SK-N-SH treated with all-trans-retinoic acid at 6 μM for 48 hours (cell line): ENCODE data around the gene IFT122.

Source experiments
- ATAC-seq: fragments of 200-7000 bp; cut with Tn5 transposase; 3 replicates; pipeline ENCODE4 v1.9.1; 2020; ENCODE audit warnings: mild to moderate bottlenecking, moderate library complexity
- BACH2 ChIP-seq: fragments of 250-450 bp; sonication (Bioruptor Pico); IDR thresholded peaks from 2 replicates; pipeline ENCODE4 v1.9.0; 2021; ENCODE audit warnings: mild to moderate bottlenecking, borderline replicate concordance
- CSDC2 ChIP-seq: fragments of 250-450 bp; sonication (Bioruptor Pico); IDR thresholded peaks from 2 replicates; pipeline ENCODE4 v1.5.0; 2020; ENCODE audit warnings: mild to moderate bottlenecking, moderate library complexity
- ESRRG ChIP-seq: fragments of 250-450 bp; sonication (Bioruptor Pico); IDR thresholded peaks from 2 replicates; pipeline ENCODE4 v1.6.1; 2021; ENCODE audit warnings: mild to moderate bottlenecking
- GLIS3 ChIP-seq: fragments of 250-450 bp; sonication (Bioruptor Pico); IDR thresholded peaks from 2 replicates; pipeline ENCODE4 v1.5.0; 2020; ENCODE audit warnings: mild to moderate bottlenecking, moderate library complexity
- ISL1 ChIP-seq: fragments of 250-450 bp; sonication (Bioruptor Pico); IDR thresholded peaks from 2 replicates; pipeline ENCODE4 v2.1.2; 2022; ENCODE audit warnings: mild to moderate bottlenecking, moderate library complexity
- OSR1 ChIP-seq: fragments of 250-450 bp; sonication (Bioruptor Pico); IDR thresholded peaks from 2 replicates; pipeline ENCODE4 v1.8.0; 2022; ENCODE audit warnings: moderate library complexity, mild to moderate bottlenecking, inconsistent platforms
- PPARA ChIP-seq: fragments of 250-450 bp; sonication (Bioruptor Pico); IDR thresholded peaks from 2 replicates; pipeline ENCODE4 v1.5.0; 2020; ENCODE audit warnings: mild to moderate bottlenecking, borderline replicate concordance
- RARB ChIP-seq: fragments of 250-450 bp; sonication (Bioruptor Pico); IDR thresholded peaks from 2 replicates; pipeline ENCODE4 v1.8.0; 2021; ENCODE audit warnings: mild to moderate bottlenecking, moderate library complexity
- SNAI2 ChIP-seq: fragments of 250-450 bp; sonication (Bioruptor Pico); IDR thresholded peaks from 2 replicates; pipeline ENCODE4 v1.5.0; 2020; ENCODE audit warnings: mild to moderate bottlenecking, moderate library complexity
- TCF4 ChIP-seq: fragments of 250-450 bp; sonication (Bioruptor Pico); IDR thresholded peaks from 2 replicates; pipeline ENCODE4 v1.8.0; 2021; ENCODE audit warnings: mild to moderate bottlenecking, moderate library complexity, borderline replicate concordance
- TOX ChIP-seq: fragments of 250-450 bp; sonication (Bioruptor Pico); IDR thresholded peaks from 2 replicates; pipeline ENCODE4 v1.8.0; 2021; ENCODE audit warnings: mild to moderate bottlenecking, moderate library complexity, borderline replicate concordance
- TSHZ2 ChIP-seq: fragments of 250-450 bp; sonication (Bioruptor Pico); IDR thresholded peaks from 2 replicates; pipeline ENCODE4 v1.5.0; 2020; ENCODE audit warnings: mild to moderate bottlenecking, moderate library complexity
- ZC3H10 ChIP-seq: fragments of 250-450 bp; sonication (Bioruptor Pico); IDR thresholded peaks from 2 replicates; pipeline ENCODE4 v1.5.1; 2021; ENCODE audit warnings: mild to moderate bottlenecking, moderate library complexity
- ZFP30 ChIP-seq: fragments of 450-650 bp; formaldehyde crosslinking; IDR thresholded peaks from 2 replicates; pipeline ENCODE4 v1.5.0; 2022; ENCODE audit warnings: mild to moderate bottlenecking, moderate library complexity
- ZNF565 ChIP-seq: fragments of 450-650 bp; formaldehyde crosslinking; conservative IDR thresholded peaks from 2 replicates; pipeline ENCODE4 v1.5.0; 2020; ENCODE audit warnings: low read depth, mild to moderate bottlenecking, moderate library complexity
- ZNF70 ChIP-seq: fragments of 450-650 bp; formaldehyde crosslinking; IDR thresholded peaks from 2 replicates; pipeline ENCODE4 v1.5.0; 2020; ENCODE audit warnings: mild to moderate bottlenecking, moderate library complexity
- TF ChIP-seq, protein P1 (sequence below): fragments of 250-450 bp; sonication (Bioruptor Pico); IDR thresholded peaks from 2 replicates; pipeline ENCODE4 v1.8.0; 2020; ENCODE audit warnings: mild to moderate bottlenecking, moderate library complexity, borderline replicate concordance
- TF ChIP-seq, protein P2 (sequence below): fragments of 250-450 bp; sonication (Bioruptor Pico); IDR thresholded peaks from 2 replicates; pipeline ENCODE4 v1.8.0; 2021; ENCODE audit warnings: low read depth, mild to moderate bottlenecking, moderate library complexity, borderline replicate concordance
- TF ChIP-seq, protein P3 (sequence below): fragments of 250-450 bp; sonication (Bioruptor Pico); IDR thresholded peaks from 2 replicates; pipeline ENCODE4 v1.5.1; 2021; ENCODE audit warnings: mild to moderate bottlenecking, moderate library complexity
- TF ChIP-seq, protein P4 (sequence below): fragments of 250-450 bp; sonication (Bioruptor Pico); IDR thresholded peaks from 2 replicates; pipeline ENCODE4 v1.5.1; 2020; ENCODE audit warnings: low read depth, mild to moderate bottlenecking, moderate library complexity

IFT122 gene

DNA sequence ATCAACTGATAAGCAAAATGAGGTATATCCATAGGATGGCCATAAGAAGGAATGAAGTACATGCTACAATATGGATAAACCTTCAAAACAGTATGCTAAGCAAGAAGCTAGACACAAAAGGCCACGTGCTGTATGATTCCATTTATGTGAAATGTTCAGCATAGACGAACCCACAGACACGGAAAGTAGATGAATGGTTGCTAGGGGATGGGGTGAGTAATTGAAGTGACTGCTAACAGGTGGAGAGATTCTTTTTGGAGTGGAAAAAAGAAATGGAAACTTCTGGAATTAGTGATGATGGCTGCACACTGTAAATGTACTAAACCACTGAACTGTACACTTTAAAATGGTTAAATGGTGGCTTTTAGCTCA is 11.0 kb upstream of the IFT122 start:
- ATAC-seq: no peak
- TF ChIP-seq, protein P1, sequence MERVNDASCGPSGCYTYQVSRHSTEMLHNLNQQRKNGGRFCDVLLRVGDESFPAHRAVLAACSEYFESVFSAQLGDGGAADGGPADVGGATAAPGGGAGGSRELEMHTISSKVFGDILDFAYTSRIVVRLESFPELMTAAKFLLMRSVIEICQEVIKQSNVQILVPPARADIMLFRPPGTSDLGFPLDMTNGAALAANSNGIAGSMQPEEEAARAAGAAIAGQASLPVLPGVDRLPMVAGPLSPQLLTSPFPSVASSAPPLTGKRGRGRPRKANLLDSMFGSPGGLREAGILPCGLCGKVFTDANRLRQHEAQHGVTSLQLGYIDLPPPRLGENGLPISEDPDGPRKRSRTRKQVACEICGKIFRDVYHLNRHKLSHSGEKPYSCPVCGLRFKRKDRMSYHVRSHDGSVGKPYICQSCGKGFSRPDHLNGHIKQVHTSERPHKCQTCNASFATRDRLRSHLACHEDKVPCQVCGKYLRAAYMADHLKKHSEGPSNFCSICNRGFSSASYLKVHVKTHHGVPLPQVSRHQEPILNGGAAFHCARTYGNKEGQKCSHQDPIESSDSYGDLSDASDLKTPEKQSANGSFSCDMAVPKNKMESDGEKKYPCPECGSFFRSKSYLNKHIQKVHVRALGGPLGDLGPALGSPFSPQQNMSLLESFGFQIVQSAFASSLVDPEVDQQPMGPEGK (CRISPR knock-in tag): no peak
- TF ChIP-seq ESRRG (CRISPR knock-in tag): no peak
- TF ChIP-seq, all 23 proteins: peak for 0

DNA sequence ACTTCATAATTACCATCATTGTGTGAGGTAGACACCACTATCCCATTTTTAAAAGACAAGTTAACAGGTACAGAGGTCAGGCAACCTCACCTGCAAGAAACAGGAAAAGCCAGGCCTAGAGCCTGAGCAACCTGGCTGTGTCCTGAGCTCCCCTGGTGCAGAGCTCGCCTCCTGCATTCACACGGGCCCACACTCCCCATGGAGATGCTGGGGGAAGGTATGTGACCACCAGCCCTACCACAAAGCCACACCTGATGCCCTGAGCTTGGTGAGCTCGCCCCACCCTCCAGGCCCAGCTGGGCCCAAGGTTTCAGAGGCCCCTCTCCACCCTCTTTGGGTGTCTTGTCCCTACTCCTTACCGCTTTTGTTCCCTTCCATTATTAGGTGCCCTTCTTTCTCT is 10.4 kb upstream of the IFT122 start:
- no peak for ATAC-seq
- TF ChIP-seq TSHZ2 (CRISPR knock-in tag): no peak
- TF ChIP-seq TCF4: no peak
- TF ChIP-seq OSR1 (CRISPR knock-in tag): no peak
- no peak for TF ChIP-seq RARB (CRISPR knock-in tag)
- TF ChIP-seq ZC3H10: no peak
- TF ChIP-seq ZNF70 (CRISPR knock-in tag): no peak

- TF ChIP-seq BACH2 (no peak), OSR1 (CRISPR knock-in tag) (no peak), GLIS3 (CRISPR knock-in tag) (no peak), TSHZ2 (CRISPR knock-in tag) (no peak), ZNF565 (CRISPR knock-in tag) (no peak), ESRRG (CRISPR knock-in tag) (no peak), SNAI2 (CRISPR knock-in tag) (no peak), ZC3H10 (no peak), TCF4 (no peak), CSDC2 (CRISPR knock-in tag) (no peak), ISL1 (CRISPR knock-in tag) (no peak), TOX (CRISPR knock-in tag) (no peak), ZFP30 (no peak), RARB (CRISPR knock-in tag) (no peak), PPARA (CRISPR knock-in tag) (no peak)
- TF ChIP-seq, protein P2, sequence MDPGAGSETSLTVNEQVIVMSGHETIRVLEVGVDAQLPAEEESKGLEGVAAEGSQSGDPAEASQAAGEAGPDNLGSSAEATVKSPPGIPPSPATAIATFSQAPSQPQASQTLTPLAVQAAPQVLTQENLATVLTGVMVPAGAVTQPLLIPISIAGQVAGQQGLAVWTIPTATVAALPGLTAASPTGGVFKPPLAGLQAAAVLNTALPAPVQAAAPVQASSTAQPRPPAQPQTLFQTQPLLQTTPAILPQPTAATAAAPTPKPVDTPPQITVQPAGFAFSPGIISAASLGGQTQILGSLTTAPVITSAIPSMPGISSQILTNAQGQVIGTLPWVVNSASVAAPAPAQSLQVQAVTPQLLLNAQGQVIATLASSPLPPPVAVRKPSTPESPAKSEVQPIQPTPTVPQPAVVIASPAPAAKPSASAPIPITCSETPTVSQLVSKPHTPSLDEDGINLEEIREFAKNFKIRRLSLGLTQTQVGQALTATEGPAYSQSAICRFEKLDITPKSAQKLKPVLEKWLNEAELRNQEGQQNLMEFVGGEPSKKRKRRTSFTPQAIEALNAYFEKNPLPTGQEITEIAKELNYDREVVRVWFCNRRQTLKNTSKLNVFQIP (CRISPR knock-in tag): no peak
- TF ChIP-seq, protein P1 (CRISPR knock-in tag): no peak
- ATAC-seq: no peak
Measured at GRCh38 chr3:129432036-129432435, 8.0 kb upstream of the IFT122 start.

GRCh38 chr3:129432671-129433070 is 7.4 kb upstream of the IFT122 start:
- no peak for ATAC-seq
- TF ChIP-seq BACH2 (no peak), OSR1 (CRISPR knock-in tag) (no peak), ZNF565 (CRISPR knock-in tag) (no peak), PPARA (CRISPR knock-in tag) (no peak), TOX (CRISPR knock-in tag) (no peak), SNAI2 (CRISPR knock-in tag) (no peak)
- TF ChIP-seq, protein P3, sequence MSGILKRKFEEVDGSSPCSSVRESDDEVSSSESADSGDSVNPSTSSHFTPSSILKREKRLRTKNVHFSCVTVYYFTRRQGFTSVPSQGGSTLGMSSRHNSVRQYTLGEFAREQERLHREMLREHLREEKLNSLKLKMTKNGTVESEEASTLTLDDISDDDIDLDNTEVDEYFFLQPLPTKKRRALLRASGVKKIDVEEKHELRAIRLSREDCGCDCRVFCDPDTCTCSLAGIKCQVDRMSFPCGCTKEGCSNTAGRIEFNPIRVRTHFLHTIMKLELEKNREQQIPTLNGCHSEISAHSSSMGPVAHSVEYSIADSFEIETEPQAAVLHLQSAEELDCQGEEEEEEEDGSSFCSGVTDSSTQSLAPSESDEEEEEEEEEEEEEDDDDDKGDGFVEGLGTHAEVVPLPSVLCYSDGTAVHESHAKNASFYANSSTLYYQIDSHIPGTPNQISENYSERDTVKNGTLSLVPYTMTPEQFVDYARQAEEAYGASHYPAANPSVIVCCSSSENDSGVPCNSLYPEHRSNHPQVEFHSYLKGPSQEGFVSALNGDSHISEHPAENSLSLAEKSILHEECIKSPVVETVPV: no peak
- TF ChIP-seq, protein P4, sequence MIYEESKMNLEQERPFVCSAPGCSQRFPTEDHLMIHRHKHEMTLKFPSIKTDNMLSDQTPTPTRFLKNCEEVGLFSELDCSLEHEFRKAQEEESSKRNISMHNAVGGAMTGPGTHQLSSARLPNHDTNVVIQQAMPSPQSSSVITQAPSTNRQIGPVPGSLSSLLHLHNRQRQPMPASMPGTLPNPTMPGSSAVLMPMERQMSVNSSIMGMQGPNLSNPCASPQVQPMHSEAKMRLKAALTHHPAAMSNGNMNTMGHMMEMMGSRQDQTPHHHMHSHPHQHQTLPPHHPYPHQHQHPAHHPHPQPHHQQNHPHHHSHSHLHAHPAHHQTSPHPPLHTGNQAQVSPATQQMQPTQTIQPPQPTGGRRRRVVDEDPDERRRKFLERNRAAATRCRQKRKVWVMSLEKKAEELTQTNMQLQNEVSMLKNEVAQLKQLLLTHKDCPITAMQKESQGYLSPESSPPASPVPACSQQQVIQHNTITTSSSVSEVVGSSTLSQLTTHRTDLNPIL (CRISPR knock-in tag): no peak
